WI38 (cell line): ENCODE measurements around the gene USP54.
A peak's percentile ranks its signal among the peaks of the same experiment; 100 is the strongest.

Experiments used
- H3K4me3 ChIP-seq: 2 replicates; pipeline ENCODE4 v1.5.1; 2011; ENCODE audit warnings: low read depth, mild to moderate bottlenecking, control low read depth, low read length
- TF ChIP-seq, protein P1 (sequence below): IDR thresholded peaks from 2 replicates; pipeline ENCODE4 v1.5.1; 2012; ENCODE audit warnings: low read depth, mild to moderate bottlenecking, control low read depth, low read length

The USP54 gene

DNA sequence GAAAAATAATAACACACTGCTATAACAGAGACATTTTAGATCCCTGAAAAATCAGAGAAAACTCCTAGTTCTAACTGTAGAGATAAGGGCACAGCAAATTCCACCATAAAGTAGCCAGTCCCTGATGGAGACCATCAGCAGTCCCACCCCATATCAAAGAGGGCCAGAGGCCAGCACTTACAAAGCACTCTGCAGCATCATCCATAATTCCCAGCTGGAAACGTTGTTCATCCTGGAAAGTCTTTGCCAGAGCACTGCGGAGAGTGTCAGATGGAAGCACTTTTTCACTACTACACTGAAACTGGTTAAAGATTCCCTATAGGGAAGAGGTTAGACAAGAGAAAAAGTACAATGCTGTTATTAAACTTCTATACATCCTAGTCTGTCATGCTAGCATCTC, 45.8 kb downstream of the USP54 start:
- TF ChIP-seq, protein P1, sequence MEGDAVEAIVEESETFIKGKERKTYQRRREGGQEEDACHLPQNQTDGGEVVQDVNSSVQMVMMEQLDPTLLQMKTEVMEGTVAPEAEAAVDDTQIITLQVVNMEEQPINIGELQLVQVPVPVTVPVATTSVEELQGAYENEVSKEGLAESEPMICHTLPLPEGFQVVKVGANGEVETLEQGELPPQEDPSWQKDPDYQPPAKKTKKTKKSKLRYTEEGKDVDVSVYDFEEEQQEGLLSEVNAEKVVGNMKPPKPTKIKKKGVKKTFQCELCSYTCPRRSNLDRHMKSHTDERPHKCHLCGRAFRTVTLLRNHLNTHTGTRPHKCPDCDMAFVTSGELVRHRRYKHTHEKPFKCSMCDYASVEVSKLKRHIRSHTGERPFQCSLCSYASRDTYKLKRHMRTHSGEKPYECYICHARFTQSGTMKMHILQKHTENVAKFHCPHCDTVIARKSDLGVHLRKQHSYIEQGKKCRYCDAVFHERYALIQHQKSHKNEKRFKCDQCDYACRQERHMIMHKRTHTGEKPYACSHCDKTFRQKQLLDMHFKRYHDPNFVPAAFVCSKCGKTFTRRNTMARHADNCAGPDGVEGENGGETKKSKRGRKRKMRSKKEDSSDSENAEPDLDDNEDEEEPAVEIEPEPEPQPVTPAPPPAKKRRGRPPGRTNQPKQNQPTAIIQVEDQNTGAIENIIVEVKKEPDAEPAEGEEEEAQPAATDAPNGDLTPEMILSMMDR = no peak
- no peak overlapping the region for H3K4me3 ChIP-seq

DNA sequence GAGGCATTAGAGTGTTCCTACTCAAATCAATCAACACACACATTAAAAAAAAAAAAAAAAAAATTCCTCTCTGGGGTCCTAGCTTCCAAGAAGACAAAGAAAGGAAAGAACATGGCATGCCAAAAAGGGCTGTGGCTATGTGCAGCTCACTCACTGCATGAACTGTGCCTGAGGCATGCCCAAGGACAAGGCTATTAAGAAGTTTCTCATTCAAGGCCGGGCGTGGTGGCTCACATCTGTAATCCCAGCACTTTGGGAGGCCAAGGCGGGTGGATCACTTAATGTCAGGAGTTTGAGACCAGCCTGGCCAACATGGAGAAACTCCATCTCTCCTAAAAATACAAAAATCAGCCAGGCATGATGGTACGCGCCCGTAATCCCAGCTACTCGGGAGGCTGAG, 53.4 kb downstream of the USP54 start:
- no peak overlapping the region for H3K4me3 ChIP-seq
- TF ChIP-seq, protein P1 = no peak

DNA sequence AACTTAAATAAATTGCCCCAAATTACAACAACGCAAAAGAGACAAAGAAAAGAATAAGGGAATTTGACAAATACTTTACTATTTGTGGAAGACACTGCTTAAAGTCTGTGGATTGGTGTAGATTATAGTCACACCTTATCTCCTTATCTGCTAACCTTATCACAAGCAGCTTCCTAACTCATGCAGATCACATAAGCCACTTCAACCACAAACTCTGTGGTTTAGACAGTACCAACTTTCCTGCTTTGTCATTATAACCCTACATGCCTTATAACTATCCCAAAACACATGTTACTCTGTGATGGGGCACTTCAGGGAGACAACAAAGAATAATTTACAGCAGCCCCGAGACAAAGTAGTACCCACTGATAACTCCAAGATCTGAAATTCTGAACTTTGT, 53.9 kb downstream of the USP54 start:
- TF ChIP-seq, protein P1 = no peak
- no peak overlapping the region for H3K4me3 ChIP-seq

DNA sequence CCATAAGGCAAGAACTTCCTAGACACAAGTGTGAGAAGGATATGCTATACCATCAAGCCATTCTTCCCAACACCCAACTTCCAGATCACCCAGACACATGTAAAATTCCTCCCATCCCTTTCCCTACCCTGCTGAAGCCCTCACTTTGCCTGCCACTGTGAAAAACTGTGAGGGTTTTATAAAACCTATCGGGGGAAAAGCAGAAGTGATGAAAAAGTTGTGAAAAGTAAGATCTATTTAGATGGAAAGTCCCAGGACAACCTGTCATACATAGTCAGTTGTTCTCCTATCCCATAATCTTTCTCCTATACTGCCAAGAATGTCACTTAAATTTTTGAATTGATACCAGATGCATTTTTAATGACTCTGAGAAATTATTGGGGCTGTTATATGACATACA, 56.3 kb downstream of the USP54 start:
- TF ChIP-seq, protein P1 = no peak
- H3K4me3 ChIP-seq = no peak overlapping the region

DNA sequence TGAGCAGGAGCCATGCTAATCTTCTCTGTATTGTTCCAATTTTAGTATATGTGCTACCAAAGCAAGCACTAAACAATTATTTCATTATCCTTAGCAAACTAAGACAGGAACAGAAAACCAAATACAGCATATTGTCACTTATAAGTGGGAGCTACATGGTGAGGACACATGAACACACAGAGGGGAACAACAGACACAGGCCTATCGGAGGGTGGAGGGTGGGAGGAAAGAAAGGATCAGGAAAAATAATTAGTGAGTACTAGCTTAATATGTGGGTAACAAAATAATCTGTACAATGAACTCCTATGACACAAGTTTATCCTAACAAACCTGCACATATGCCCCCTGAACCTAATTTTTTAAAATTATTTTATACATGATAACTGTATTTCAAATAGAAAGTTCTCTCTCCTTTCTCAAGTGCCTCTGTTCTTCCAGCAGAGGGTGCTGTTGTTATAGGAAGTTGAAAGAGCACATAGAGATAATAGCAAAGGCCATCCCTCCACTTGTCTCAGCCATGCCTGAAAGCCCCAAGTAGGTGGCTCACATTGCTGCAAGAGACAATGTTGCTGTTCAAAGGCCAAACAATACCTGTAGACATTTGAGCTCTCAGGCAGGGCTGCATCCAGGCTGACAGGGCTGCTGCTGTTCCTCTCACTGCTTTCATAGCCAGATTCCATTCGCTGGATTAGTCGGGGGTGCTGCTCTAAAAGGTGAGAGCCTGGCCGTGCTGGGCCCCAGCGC, 61.9 kb downstream of the USP54 start:
- H3K4me3 ChIP-seq = no peak overlapping the region
- TF ChIP-seq, protein P1 = peak; percentile 64

DNA sequence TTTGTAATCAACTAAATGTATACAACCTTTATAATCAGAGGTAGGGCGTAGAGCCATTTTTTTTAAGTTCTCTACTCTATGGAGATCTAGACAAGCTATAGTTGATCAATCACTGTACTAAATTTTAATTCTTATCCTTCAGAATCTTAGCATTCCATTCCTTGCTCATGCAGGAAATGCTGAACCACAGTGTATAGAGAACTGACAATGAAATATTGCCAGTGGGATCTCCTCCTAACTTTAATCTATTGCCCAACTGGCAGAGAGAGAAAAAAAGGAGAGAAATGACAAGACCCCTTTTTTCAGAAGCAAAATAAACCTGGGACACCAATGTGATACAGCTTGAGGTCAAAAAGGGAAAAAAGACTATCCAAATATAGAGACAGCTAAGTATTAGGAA, 68.9 kb downstream of the USP54 start:
- TF ChIP-seq, protein P1 = no peak
- no peak overlapping the region for H3K4me3 ChIP-seq

DNA sequence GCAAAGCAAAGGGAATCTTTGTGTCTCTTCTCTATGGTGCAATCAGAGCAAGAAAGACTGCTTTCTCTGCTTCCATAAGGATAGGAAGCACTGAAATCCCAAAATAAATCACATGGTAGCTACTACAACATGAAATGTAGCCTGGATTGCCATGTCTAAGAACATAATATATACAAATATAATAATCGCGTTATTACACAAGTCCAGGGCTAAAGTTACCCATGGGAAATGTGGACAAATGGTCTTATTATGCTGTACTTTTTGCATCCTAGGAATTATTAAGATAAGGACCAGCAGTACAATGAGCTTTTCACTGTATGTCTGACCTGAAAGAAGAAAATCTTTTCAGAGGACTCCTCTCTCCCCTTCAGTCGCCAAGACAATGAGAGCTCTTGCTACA, 71.8 kb downstream of the USP54 start:
- no peak overlapping the region for H3K4me3 ChIP-seq

More for the DNA sequence above, 71.8 kb downstream of the USP54 start:
- TF ChIP-seq, protein P1 = no peak
